Loucy (cell line): ENCODE data around the gene RNF11.

Experiments
- H2AFZ ChIP-seq: fragments of 200-600 bp; sonication (generic); 2 replicates; pipeline ENCODE4 v1.6.0; 2016; ENCODE audit warnings: antibody characterized with exemption, mild to moderate bottlenecking, low read length, moderate library complexity
- H3F3A ChIP-seq: fragments of 200-600 bp; 2 replicates; pipeline ENCODE4 v1.6.0; 2016; ENCODE audit warnings: antibody characterized with exemption, low read depth, mild to moderate bottlenecking
- H3K27me3 ChIP-seq: fragments of 200-600 bp; sonication (generic); 2 replicates; pipeline ENCODE4 v1.6.1; 2014; ENCODE audit warnings: low read length, mild to moderate bottlenecking; ENCODE audit not compliant: insufficient read depth, poor library complexity, severe bottlenecking
- H3K36me3 ChIP-seq: fragments of 200-600 bp; sonication (generic); 2 replicates; pipeline ENCODE4 v1.6.1; 2016; ENCODE audit warnings: low read length; ENCODE audit not compliant: insufficient read depth
- H3K4me1 ChIP-seq: fragments of 200-600 bp; sonication (generic); 2 replicates; pipeline ENCODE4 v1.5.1; 2014; ENCODE audit warnings: low read length, mild to moderate bottlenecking; ENCODE audit not compliant: insufficient read depth, poor library complexity, severe bottlenecking
- H3K4me2 ChIP-seq: fragments of 200-600 bp; sonication (generic); 2 replicates; pipeline ENCODE4 v1.6.0; 2014; ENCODE audit warnings: antibody characterized with exemption, low read length, low read depth, mild to moderate bottlenecking; ENCODE audit not compliant: poor library complexity, severe bottlenecking
- H3K4me3 ChIP-seq: fragments of 200-600 bp; sonication (generic); 2 replicates; pipeline ENCODE4 v1.5.1; 2014; ENCODE audit warnings: low read length, mild to moderate bottlenecking, mixed read lengths; ENCODE audit not compliant: poor library complexity, severe bottlenecking
- H3K79me2 ChIP-seq: fragments of 200-600 bp; sonication (generic); 2 replicates; pipeline ENCODE4 v1.6.1; 2014; ENCODE audit warnings: low read length; ENCODE audit not compliant: insufficient read depth
- H3K9ac ChIP-seq: fragments of 200-600 bp; sonication (generic); 2 replicates; pipeline ENCODE4 v1.6.0; 2014; ENCODE audit warnings: mild to moderate bottlenecking, low read depth, low read length, moderate library complexity; ENCODE audit not compliant: poor library complexity, severe bottlenecking
- H3K9me2 ChIP-seq: fragments of 200-600 bp; sonication (generic); replicated peaks from 2 replicates; pipeline ENCODE4 v1.6.1; 2016; ENCODE audit warnings: low read depth, low read length, mixed read lengths
- H3K9me3 ChIP-seq: fragments of 200-600 bp; sonication (generic); 2 replicates; pipeline ENCODE4 v1.6.1; 2014; ENCODE audit warnings: mild to moderate bottlenecking, antibody characterized with exemption, low read length, low read depth; ENCODE audit not compliant: insufficient read depth
- H4K20me1 ChIP-seq: fragments of 200-600 bp; sonication (generic); 2 replicates; pipeline ENCODE4 v1.6.0; 2014; ENCODE audit warnings: antibody characterized with exemption, low read length, mild to moderate bottlenecking; ENCODE audit not compliant: insufficient read depth, poor library complexity, severe bottlenecking
- CTCF ChIP-seq: fragments of 200-600 bp; sonication (generic); conservative IDR thresholded peaks from 2 replicates; pipeline ENCODE4 v1.5.1; 2014; ENCODE audit warnings: mild to moderate bottlenecking, antibody characterized with exemption, low read length
- EZH2phosphoT487 ChIP-seq: fragments of 200-600 bp; IDR thresholded peaks from 2 replicates; pipeline ENCODE4 v1.6.1; 2018; ENCODE audit warnings: antibody characterized with exemption, mild to moderate bottlenecking, moderate library complexity, borderline replicate concordance

RNF11 gene

GRCh38 chr1:51294566-51295184 is 58.6 kb downstream of the RNF11 start:
- H3K79me2 ChIP-seq = no peaks in the 10 kb centered on the region
- H3K36me3 ChIP-seq = no peaks in the 10 kb centered on the region
- TF ChIP-seq CTCF (no peak), EZH2phosphoT487 (no peak)
- H3K4me1 ChIP-seq = peaks cover 5% of the 10 kb centered on the region
- no peaks in the 10 kb centered on the region for H3K9me2 ChIP-seq
- H2AFZ ChIP-seq = no peak overlapping the region
- no peak overlapping the region for H3K4me2 ChIP-seq
- no peaks in the 10 kb centered on the region for H3K9me3 ChIP-seq
- H3K27me3 ChIP-seq = no peaks in the 10 kb centered on the region
- H3K4me3 ChIP-seq = no peak overlapping the region
- H4K20me1 ChIP-seq = no peaks in the 10 kb centered on the region
- no peak overlapping the region for H3K9ac ChIP-seq
- H3F3A ChIP-seq = no peaks in the 10 kb centered on the region

GRCh38 chr1:51295926-51296325 is 59.9 kb downstream of the RNF11 start:
- Histone ChIP-seq H3K27me3 (no peaks in the 10 kb centered on the region), H3K9me2 (no peaks in the 10 kb centered on the region), H4K20me1 (no peaks in the 10 kb centered on the region), H3K4me3 (no peak overlapping the region), H2AFZ (peak overlapping the region; percentile 84), H3K9me3 (no peaks in the 10 kb centered on the region), H3K4me2 (no peak overlapping the region), H3K79me2 (no peaks in the 10 kb centered on the region), H3K9ac (no peak overlapping the region), H3K36me3 (no peaks in the 10 kb centered on the region), H3F3A (no peaks in the 10 kb centered on the region), H3K4me1 (peaks cover 5% of the 10 kb centered on the region)
- TF ChIP-seq EZH2phosphoT487 (no peak), CTCF (no peak)

GRCh38 chr1:51296383-51297357 is 60.6 kb downstream of the RNF11 start:
- peak overlapping the region; percentile 84 for H2AFZ ChIP-seq
- H3K9ac ChIP-seq = peak overlapping the region; percentile 1
- no peaks in the 10 kb centered on the region for H3F3A ChIP-seq
- peak overlapping the region; percentile 52 for H3K4me2 ChIP-seq
- H3K4me1 ChIP-seq = peaks cover 10% of the 10 kb centered on the region
- no peaks in the 10 kb centered on the region for H3K9me2 ChIP-seq
- H3K9me3 ChIP-seq = no peaks in the 10 kb centered on the region
- no peaks in the 10 kb centered on the region for H3K27me3 ChIP-seq
- TF ChIP-seq EZH2phosphoT487 (no peak), CTCF (peak; percentile 96)
- no peaks in the 10 kb centered on the region for H3K79me2 ChIP-seq
- no peaks in the 10 kb centered on the region for H3K36me3 ChIP-seq
- no peaks in the 10 kb centered on the region for H4K20me1 ChIP-seq
- H3K4me3 ChIP-seq = peak overlapping the region; percentile 4
